COR-L47 (cell line): ENCODE data around the gene GNAI2.
"Not testable (repeated sequence)": the region's sequence is repeated elsewhere in the genome, so short reads cannot be mapped to it uniquely, and the experiment has no call there.

Source experiments
- DNase-seq: peaks from one replicate; lab custom pipeline; 2025; lab: John Stamatoyannopoulos, UW

Gene GNAI2

GRCh38 chr3:50278123-50278879 is 42.3 kb downstream of the GNAI2 start:
- DNase-seq: no peak

GRCh38 chr3:50278880-50279224 is 42.8 kb downstream of the GNAI2 start, which contains the start of gene LSMEM2:
Gene LSMEM2 (plus strand): TSS chr3:50279087. CDS start chr3:50279114, 27 bp downstream.
- DNase-seq: no peak

GRCh38 chr3:50279255-50280016 is 43.4 kb downstream of the GNAI2 start:
- no peak for DNase-seq

- DNase-seq: not testable (repeated sequence)
Observed at GRCh38 chr3:50284121-50284520, 48.1 kb downstream of the GNAI2 start.

DNA sequence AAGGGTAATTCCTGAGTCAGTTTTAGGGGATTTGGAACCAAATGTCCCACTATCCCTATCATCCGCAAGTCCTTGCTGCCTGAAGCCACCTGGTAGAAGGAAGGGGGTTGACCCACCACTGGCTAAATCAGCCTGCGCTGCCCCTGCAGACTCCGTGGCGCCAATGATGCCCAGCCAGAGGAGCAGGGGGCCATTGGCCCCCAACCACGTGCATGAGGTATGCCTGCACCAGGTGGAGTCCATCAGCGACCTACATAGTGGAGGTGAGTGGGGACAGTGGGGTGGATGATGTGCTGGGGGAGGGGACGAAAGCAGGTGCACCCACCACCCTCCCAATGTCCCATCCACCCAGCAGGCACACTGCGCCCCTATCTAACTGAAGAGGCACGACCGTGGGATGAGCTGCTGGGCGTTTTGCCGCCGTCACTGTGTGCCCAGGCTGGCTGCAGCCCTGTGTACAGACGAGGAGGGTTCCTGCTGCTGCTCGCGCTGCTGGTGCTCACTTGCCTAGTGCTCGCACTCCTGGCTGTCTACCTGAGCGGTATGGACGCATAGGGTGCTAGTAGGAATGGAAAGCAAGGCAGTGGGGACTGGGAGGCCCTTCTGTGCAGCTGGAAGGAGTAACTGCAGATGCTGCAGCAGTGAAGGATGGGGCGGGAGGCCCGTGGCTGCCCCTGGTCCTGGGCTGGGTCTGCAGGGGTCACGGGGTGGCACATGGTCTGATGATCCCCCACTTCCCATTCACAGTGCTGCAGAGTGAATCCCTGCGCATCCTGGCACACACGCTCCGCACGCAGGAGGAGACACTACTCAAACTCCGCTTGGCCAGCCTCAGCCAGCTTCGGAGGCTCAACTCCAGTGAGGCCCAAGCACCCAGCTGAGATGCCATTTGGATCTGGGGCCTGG is 50.6 kb downstream of the GNAI2 start:
- no peak for DNase-seq

GRCh38 chr3:50287262-50287661 is 51.3 kb downstream of the GNAI2 start:
- DNase-seq: no peak

DNA sequence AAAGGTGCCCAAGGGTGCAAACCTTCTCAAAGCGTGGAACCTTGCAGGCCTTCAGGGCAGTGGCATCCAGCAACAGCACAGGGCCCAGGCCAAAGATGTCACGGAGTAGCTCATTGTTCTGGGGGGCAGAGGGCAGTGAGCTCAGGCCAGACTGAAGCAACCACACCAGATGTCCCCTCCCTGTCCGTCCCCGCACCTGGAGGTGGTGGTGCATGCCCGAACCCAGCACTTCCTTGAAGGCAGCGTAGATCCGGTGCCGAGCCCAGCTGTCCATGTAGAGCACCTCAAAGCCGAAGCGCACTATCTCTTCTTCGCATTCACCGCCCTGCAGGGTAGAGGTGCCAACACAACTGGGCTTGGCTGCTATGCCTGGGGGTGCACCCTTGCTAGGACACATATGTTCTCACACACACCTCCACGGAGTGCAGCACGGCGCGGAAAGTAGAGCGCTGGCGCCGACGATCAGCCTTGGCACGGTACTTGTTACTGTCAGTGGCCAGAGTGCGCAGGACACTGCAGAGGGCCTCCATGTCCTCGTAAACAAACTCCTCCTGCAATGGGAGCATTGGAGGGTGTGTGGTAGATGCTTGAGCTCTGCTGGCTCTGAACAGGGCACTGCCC is 52.5 kb downstream of the GNAI2 start:
- no peak for DNase-seq

- no peak for DNase-seq
Observed at GRCh38 chr3:50289130-50289529, 53.1 kb downstream of the GNAI2 start.

GRCh38 chr3:50290161-50290641 is 54.2 kb downstream of the GNAI2 start:
- DNase-seq: no peak

DNA sequence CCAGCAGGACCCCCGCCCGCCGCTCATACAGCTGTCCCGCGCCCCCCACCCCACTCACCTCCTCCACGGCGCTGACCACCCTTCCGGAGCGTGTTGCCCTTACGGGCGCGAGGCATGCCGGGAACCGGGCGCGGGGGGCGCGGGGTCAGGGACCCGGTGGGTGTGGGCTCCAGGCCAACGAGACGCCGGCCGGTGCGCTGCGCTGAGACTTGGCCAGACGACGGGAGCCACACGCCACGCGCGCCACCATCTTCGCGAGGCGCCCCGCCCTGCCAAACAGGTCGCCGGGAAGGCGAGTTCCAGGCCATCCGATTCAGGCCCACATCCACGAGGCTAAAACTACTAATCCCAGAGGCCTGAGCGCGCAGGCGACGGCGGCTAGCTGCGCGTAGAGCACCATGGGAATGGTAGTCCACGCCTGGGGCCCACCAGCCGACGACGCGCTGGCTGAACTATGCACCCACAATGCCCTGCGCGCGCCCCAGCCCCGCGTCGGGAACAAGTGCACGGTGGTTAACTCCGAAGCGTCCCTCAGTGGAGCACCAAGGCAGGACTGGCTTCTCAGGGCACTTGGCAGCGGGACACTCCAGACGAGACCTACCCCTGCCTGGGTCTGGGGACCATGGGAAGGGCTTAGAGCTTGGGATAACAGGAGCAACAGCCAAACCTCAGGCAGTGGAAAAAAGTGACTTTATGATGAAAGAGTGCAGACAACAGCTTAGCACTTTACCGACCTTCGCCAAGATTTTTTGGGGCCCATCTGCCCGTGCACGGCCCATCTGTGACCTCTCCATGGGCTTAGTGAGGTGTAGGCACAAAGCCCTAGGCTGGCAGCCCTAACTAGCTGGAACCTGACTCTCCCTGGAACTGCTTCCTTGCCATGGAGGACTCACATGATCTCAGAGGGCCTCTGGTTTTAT is 56.4 kb downstream of the GNAI2 start, which contains the start of gene IFRD2:
TSS of gene IFRD2 (minus strand) at position 271 of the 920 bp plus-strand sequence. CDS start at position 116, 155 bp downstream.
- DNase-seq: peak; percentile 91

DNA sequence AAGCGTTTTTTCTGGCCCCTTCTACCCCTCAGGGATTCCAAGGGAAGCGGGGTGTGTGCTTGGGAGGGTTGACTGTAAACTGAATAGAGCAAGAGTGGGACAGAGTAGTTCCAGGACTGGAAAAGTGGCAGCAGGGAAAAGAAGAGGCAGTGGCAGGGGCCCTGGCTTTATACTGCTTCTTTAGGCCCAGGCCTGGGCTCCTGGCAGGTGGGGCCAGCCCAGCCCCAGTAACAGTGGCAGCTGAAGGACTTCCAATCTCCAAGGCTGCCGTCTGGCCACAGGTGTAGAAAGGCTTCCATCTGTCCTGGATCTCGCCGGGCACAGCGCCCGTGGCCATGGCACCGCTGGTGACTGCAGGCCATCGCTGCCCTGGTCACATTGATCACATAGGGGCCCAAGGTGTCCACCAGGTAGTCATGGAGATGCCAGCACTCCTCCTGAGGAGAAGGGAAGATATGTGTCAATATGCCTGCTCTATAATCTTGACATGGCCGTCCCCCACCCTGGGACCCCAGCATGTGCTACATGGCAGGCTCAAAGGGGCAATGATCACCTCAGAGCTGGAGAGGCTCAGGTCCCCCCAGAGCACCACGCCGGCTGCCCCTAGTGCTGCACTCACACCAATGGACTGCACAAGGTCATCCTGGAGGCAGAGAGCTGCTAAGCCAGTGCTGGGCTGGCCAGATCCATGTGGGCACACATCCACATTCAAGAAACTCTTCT is 57.2 kb downstream of the GNAI2 start:
- no peak for DNase-seq

GRCh38 chr3:50294089-50294488 is 58.1 kb downstream of the GNAI2 start:
- DNase-seq: no peak

GRCh38 chr3:50294492-50295403 is 58.7 kb downstream of the GNAI2 start:
- no peak for DNase-seq

GRCh38 chr3:50295553-50296431 is 59.8 kb downstream of the GNAI2 start:
- DNase-seq: no peak

GRCh38 chr3:50296721-50297383 is 60.8 kb downstream of the GNAI2 start:
- DNase-seq: no peak

GRCh38 chr3:50297384-50297775 is 61.4 kb downstream of the GNAI2 start:
- no peak for DNase-seq
